ENCODE results near the gene OXA1L. TPM values are rescaled to one million over a fixed set of nuclear protein-coding genes. Genes with fewer than 3 reads are reported as not detected.
"Not testable (repeated sequence)": the region's sequence is repeated elsewhere in the genome, so short reads cannot be mapped to it uniquely, and the experiment has no call there.

OXA1L gene
- total RNA-seq, 1 experiment from 2014 or later, result 110 TPM

- Mint-ChIP-seq H3K4me1 (ENCODE audit: low read depth, unreplicated experiment) (peaks cover 22% of the 10 kb centered on the region), H3K27ac (ENCODE audit: unreplicated experiment) (no peak overlapping the region), H3K27me3 (ENCODE audit: insufficient read depth, unreplicated experiment) (no peaks in the 10 kb centered on the region), H3K9me3 (ENCODE audit: unreplicated experiment) (no peaks in the 10 kb centered on the region), H3K36me3 (ENCODE audit: insufficient read depth, unreplicated experiment) (peaks cover 100% of the 10 kb centered on the region), H3K4me3 (ENCODE audit: unreplicated experiment) (no peak overlapping the region)
- Histone ChIP-seq H3K27me3 (replicated peaks; ENCODE audit: control insufficient read depth, insufficient read depth, low read length) (no peaks in the 10 kb centered on the region), H3K36me3 (ENCODE audit: control insufficient read depth, insufficient read depth, low read length) (peaks cover 11% of the 10 kb centered on the region), H3K4me3 (ENCODE audit: low read depth, low read length) (no peak overlapping the region), H3K4me1 (no peaks in the 10 kb centered on the region), H3K9me3 (no peaks in the 10 kb centered on the region)
- intact Hi-C loops (cut with micrococcal nuclease; ENCODE audit: unreplicated experiment), result no loop called here
- TSS peak; percentile 96 for BruUV-seq (replicated peaks)
- POLR2A ChIA-PET, result interaction anchor here (0.9 kb wide), 1 partner anchor 48 kb away, joined by 3 read pairs; no protein-coding TSS in a partner anchor
- no peak for DNase-seq
- CTCF ChIA-PET, result no interaction called here
- no peak for TF ChIP-seq CTCF (IDR thresholded peaks at IDR 0.05; ENCODE audit: insufficient read depth in 1 of 2, low read depth in 1 of 2, low read length in 1 of 2, severe bottlenecking in 1 of 2, unreplicated experiment in 1 of 2)
Observed at GRCh38 chr14:22773162-22774010, 6.9 kb downstream of the OXA1L start.

DNA sequence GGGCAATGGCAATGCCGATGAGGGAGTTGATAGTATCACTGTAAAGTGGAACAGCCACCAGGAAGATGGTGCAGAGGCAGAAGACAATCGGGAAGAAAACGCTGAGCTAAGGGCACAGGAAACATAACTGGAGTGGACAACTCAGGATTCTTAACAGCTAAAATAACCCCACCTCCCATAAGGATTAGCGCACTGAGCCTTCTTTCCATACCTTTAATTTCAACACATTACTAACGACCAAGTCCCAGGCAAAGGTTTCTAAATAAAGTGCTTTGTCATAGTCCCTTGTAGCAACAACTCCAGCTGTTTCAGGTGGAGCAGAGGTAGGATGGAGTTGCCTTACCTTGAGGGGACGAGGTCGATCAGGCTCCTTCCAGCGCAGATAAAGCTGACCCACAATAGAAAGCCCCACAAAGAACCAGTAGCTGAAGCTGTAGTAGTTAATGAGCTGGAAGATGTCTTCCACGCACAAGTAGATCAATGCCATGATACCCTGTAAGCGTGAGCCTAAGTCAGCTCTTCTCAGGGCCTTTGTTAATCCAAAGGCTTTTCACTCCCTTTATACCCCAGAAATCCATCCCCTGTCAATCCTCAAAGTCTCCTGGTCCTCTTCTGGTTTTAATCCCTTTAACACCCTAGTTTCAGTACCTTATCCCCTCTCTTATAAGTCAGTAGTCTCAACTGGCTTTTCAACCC lies 7.7 kb downstream of the OXA1L start:
- POLR2A ChIA-PET, result interaction anchor here (0.9 kb wide), 1 partner anchor 47 kb away, joined by 3 read pairs; no protein-coding TSS in a partner anchor
- Mint-ChIP-seq H3K27me3 (ENCODE audit: insufficient read depth, unreplicated experiment) (no peaks in the 10 kb centered on the region), H3K9me3 (ENCODE audit: unreplicated experiment) (no peaks in the 10 kb centered on the region), H3K4me3 (ENCODE audit: unreplicated experiment) (no peak overlapping the region), H3K36me3 (ENCODE audit: insufficient read depth, unreplicated experiment) (peaks cover 100% of the 10 kb centered on the region), H3K27ac (ENCODE audit: unreplicated experiment) (peak overlapping the region; percentile 22), H3K4me1 (ENCODE audit: low read depth, unreplicated experiment) (peaks cover 14% of the 10 kb centered on the region)
- intact Hi-C loops (cut with micrococcal nuclease; ENCODE audit: unreplicated experiment), result no loop called here
- BruUV-seq (replicated peaks), result no TSS peak
- no peaks in the 10 kb centered on the region for H3K27me3 ChIP-seq (replicated peaks; ENCODE audit: control insufficient read depth, insufficient read depth, low read length)
- H3K36me3 ChIP-seq (ENCODE audit: control insufficient read depth, insufficient read depth, low read length), result peaks cover 12% of the 10 kb centered on the region
- no peaks in the 10 kb centered on the region for H3K9me3 ChIP-seq
- H3K4me1 ChIP-seq, result no peaks in the 10 kb centered on the region
- no peak for TF ChIP-seq CTCF (IDR thresholded peaks at IDR 0.05; ENCODE audit: insufficient read depth in 1 of 2, low read depth in 1 of 2, low read length in 1 of 2, severe bottlenecking in 1 of 2, unreplicated experiment in 1 of 2)
- H3K4me3 ChIP-seq (ENCODE audit: low read depth, low read length), result no peak overlapping the region
- no peak for DNase-seq
- CTCF ChIA-PET, result no interaction called here

DNA sequence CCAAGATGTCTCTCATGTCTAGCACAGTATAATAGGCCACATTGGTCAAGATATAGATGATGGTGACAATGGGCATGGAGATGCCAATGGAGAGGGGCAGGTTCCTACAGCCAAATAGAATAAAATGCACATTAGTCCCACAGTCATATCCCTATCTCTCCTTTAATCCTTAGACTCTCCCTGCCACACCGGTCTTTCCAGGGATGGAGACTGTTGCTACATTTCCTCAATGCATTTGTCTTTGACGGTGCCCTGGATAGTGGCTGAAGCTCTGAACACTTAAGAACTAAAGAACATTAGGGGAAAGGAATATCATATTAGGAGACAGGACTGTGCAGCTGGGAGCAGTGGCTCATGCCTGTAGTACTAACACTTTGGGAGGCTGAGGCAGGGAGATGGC lies 9.7 kb downstream of the OXA1L start:
- BruUV-seq (replicated peaks), result no TSS peak

DNA sequence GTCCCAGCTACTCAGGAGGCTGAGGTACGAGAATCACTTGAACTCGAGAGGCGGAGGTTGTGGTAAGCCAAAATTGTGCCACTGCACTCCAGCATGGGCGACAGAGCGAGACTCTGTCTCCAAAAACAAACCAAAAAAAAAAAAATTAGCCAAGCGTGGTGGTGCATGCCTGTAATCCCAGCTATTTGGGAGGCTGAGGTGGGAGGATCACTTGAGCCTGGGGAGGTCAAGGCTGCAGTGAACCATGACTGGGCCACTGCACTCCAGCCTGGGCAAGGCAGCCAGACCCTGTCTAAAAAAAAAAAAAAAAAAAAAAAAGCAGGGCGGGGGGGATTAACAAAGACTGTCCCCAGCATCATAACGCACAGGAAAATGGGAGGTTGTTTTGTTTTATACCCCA lies 10.4 kb downstream of the OXA1L start:
- DNase-seq; H3K27me3 ChIP-seq (replicated peaks; ENCODE audit: control insufficient read depth, insufficient read depth, low read length); CTCF ChIA-PET; H3K27me3 Mint-ChIP-seq (ENCODE audit: insufficient read depth, unreplicated experiment); H3K9me3 Mint-ChIP-seq (ENCODE audit: unreplicated experiment); BruUV-seq (replicated peaks); H3K4me3 ChIP-seq (ENCODE audit: low read depth, low read length); POLR2A ChIA-PET; H3K36me3 ChIP-seq (ENCODE audit: control insufficient read depth, insufficient read depth, low read length); H3K9me3 ChIP-seq; H3K4me3 Mint-ChIP-seq (ENCODE audit: unreplicated experiment); H3K27ac Mint-ChIP-seq (ENCODE audit: unreplicated experiment): not testable (repeated sequence)
- H3K4me1 ChIP-seq, result peaks cover 11% of the 10 kb centered on the region
- peaks cover 97% of the 10 kb centered on the region for H3K36me3 Mint-ChIP-seq (ENCODE audit: insufficient read depth, unreplicated experiment)
- intact Hi-C loops (cut with micrococcal nuclease; ENCODE audit: unreplicated experiment), result loop anchor here (1.0 kb wide), 2 partner anchors 42 to 76 kb away; no protein-coding TSS in a partner anchor
- peaks cover 15% of the 10 kb centered on the region for H3K4me1 Mint-ChIP-seq (ENCODE audit: low read depth, unreplicated experiment)

More for the DNA sequence above, 9.7 kb downstream of the OXA1L start:
- no peak for DNase-seq
- peaks cover 13% of the 10 kb centered on the region for H3K4me1 Mint-ChIP-seq (ENCODE audit: low read depth, unreplicated experiment)
- no peak for TF ChIP-seq CTCF (IDR thresholded peaks at IDR 0.05; ENCODE audit: insufficient read depth in 1 of 2, low read depth in 1 of 2, low read length in 1 of 2, severe bottlenecking in 1 of 2, unreplicated experiment in 1 of 2)
- no peak overlapping the region for H3K4me3 Mint-ChIP-seq (ENCODE audit: unreplicated experiment)
- ChIA-PET CTCF (no interaction called here), POLR2A (no interaction called here)
- H3K27me3 ChIP-seq (replicated peaks; ENCODE audit: control insufficient read depth, insufficient read depth, low read length), result no peaks in the 10 kb centered on the region
- peaks cover 97% of the 10 kb centered on the region for H3K36me3 Mint-ChIP-seq (ENCODE audit: insufficient read depth, unreplicated experiment)
- intact Hi-C loops (cut with micrococcal nuclease; ENCODE audit: unreplicated experiment), result no loop called here
- no peak overlapping the region for H3K27ac Mint-ChIP-seq (ENCODE audit: unreplicated experiment)
- no peak overlapping the region for H3K4me3 ChIP-seq (ENCODE audit: low read depth, low read length)
- H3K27me3 Mint-ChIP-seq (ENCODE audit: insufficient read depth, unreplicated experiment), result no peaks in the 10 kb centered on the region
- no peaks in the 10 kb centered on the region for H3K9me3 ChIP-seq
- peaks cover 11% of the 10 kb centered on the region for H3K36me3 ChIP-seq (ENCODE audit: control insufficient read depth, insufficient read depth, low read length)
- peaks cover 5% of the 10 kb centered on the region for H3K4me1 ChIP-seq
- H3K9me3 Mint-ChIP-seq (ENCODE audit: unreplicated experiment), result no peaks in the 10 kb centered on the region
